ENCODE data around the gene TLX2. TPM values are rescaled to one million over a fixed set of nuclear protein-coding genes. Genes with fewer than 3 reads are reported as not detected.
A peak's percentile ranks its signal among the peaks of the same experiment; 100 is the strongest.
"Not testable (repeated sequence)": the region's sequence is repeated elsewhere in the genome, so short reads cannot be mapped to it uniquely, and the experiment has no call there.

The TLX2 gene
- total RNA-seq, 4 donors from 2014 or later, result not detected

DNA sequence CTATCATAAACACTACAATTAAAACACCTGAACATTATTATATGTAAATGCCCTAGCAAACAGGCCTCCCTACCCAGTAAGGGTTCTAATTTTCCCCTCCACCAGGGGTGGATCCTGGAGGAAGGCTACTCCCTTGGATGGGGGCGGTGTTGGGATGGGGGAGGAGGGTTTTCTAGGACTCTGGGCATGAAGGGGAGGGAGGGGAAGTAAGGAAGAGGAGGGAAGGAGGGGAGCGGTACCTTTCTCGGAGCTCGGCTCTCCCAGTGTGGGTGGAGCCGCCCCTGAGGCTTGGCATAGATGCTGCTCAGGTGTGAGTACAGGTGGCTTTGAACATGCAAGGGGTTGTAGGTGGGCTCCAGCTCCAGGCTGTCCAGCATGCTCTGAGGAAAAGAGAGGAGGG lies 45.7 kb downstream of the TLX2 start:
- intact Hi-C loops (cut with DNase I; ENCODE audit: low total_unique reads), result no loop called here
- no peak overlapping the region for H3K4me3 ChIP-seq (ENCODE audit: low read depth, poor library complexity, severe bottlenecking)
- 30 to 35% methylated on average over 5 of the region's 5 CpGs for WGBS, 2 donors
- DNase-seq (ENCODE audit: low spot score in 2 of 2), result no peak
- TF ChIP-seq POLR2A (IDR thresholded peaks at IDR 0.05), result no peak
- TF ChIP-seq, protein P1, sequence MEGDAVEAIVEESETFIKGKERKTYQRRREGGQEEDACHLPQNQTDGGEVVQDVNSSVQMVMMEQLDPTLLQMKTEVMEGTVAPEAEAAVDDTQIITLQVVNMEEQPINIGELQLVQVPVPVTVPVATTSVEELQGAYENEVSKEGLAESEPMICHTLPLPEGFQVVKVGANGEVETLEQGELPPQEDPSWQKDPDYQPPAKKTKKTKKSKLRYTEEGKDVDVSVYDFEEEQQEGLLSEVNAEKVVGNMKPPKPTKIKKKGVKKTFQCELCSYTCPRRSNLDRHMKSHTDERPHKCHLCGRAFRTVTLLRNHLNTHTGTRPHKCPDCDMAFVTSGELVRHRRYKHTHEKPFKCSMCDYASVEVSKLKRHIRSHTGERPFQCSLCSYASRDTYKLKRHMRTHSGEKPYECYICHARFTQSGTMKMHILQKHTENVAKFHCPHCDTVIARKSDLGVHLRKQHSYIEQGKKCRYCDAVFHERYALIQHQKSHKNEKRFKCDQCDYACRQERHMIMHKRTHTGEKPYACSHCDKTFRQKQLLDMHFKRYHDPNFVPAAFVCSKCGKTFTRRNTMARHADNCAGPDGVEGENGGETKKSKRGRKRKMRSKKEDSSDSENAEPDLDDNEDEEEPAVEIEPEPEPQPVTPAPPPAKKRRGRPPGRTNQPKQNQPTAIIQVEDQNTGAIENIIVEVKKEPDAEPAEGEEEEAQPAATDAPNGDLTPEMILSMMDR (IDR thresholded peaks at IDR 0.05), result no peak

DNA sequence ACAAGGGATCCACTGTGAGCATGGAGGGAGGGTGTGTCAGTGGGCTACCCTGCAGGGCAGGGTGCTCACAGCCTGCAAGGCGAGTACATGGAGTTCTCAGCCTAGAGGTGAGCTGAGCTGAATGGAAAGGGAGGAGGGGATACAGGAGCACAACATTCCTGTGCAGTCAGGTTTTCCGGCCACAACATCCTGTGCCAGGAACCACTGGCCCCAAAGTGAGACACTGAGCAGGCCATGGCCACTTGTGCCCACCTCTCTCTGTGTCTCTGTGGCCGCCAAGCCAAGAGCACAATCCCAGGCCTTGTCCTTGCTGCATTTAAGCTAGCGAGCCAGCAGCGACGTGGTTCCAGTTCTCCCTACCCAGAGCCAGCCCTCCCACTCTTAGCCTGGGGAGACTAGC lies 46.3 kb downstream of the TLX2 start:
- H3K4me3 ChIP-seq (ENCODE audit: low read depth, poor library complexity, severe bottlenecking), result no peak overlapping the region
- intact Hi-C loops (cut with DNase I; ENCODE audit: low total_unique reads), result no loop called here
- no peak for TF ChIP-seq POLR2A (IDR thresholded peaks at IDR 0.05)
- TF ChIP-seq, protein P1 (IDR thresholded peaks at IDR 0.05), result no peak
- DNase-seq (ENCODE audit: low spot score in 2 of 2), result peak in 1 of 2 donors; percentile 70
- 45 to 61% methylated on average over 6 of the region's 6 CpGs for WGBS, 2 donors

DNA sequence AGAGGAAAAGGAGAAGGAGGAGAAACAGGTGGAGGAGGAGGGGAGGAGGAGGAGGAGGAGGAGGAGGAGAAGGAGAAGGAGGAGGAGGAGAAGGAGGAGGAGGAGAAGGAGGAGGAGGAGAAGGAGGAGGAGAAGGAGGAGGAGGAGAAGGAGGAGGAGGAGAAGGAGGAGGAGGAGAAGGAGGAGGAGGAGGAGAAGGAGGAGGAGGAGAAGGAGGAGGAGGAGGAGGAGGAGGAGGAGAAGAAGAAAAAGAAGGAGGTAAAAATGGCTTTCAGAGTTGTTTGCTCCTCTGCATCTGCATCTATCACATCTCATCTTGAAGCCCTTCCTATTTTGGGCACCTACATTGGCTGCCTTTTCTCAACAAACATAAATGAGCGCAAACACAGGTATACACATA lies 46.8 kb downstream of the TLX2 start:
- DNase-seq (ENCODE audit: low spot score in 2 of 2); intact Hi-C loops (cut with DNase I; ENCODE audit: low total_unique reads); H3K4me3 ChIP-seq (ENCODE audit: low read depth, poor library complexity, severe bottlenecking): not testable (repeated sequence)
- 81 to 96% methylated on average over 1 of the region's 1 CpG for WGBS, 2 donors

DNA sequence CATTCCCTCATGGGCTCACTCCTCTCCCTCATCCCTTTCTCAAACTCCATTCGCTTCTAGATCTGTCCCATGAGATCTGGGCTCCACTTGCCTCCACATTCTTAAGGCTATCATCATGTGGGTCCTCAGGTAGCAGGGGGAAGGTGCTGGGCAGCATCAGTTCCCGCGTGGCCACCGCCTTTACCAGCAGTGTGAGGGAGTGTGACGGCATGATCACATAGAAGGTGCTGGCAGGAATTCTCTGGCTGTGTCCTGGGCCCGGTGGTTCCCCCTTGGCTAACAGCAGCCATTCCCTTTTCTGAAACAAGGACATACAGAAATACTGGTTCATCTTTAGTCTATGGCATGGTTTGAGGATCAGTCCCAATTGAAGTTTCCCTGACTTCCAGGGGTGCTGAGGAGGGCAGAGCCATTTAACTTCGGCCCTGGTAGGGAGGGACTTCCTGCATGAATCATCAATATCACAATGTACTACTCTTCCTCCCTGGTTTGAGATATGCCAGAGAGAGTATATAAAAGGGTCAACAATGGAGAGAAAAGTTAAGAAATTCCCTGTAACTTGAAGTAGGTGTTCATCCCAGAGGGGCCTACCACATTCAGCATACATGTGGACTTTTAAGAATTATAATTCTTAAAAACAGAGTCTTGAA lies 48.0 kb downstream of the TLX2 start:
- peak in 1 of 2 donors; percentile 80 for DNase-seq (ENCODE audit: low spot score in 2 of 2)
- 86 to 87% methylated on average over 7 of the region's 7 CpGs for WGBS, 2 donors
- TF ChIP-seq, protein P1 (IDR thresholded peaks at IDR 0.05), result no peak
- no peak for TF ChIP-seq POLR2A (IDR thresholded peaks at IDR 0.05)
- intact Hi-C loops (cut with DNase I; ENCODE audit: low total_unique reads), result no loop called here
- no peak overlapping the region for H3K4me3 ChIP-seq (ENCODE audit: low read depth, poor library complexity, severe bottlenecking)

DNA sequence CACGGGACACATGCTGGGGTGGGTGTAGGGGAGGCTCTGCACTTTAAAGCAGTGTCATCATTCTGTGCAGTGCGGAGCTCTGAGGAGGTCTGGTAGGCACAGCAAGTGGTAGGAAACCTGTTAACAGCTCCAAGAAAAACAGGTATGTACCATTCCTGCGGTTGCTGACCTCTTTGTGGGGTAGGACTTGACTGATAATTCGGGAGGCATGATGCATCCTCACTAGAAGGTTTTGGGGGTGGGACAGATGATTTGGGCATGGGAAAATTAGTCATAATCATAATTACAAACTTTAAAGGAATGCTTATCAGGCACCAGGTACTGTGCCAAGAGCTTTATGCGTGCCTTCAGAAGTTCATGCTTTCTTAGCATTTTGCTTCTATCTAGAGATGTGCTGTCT lies 50.0 kb downstream of the TLX2 start:
- DNase-seq (ENCODE audit: low spot score in 2 of 2), result peak in 1 of 2 donors; percentile 21
- intact Hi-C loops (cut with DNase I; ENCODE audit: low total_unique reads), result no loop called here
- H3K4me3 ChIP-seq (ENCODE audit: low read depth, poor library complexity, severe bottlenecking), result no peak overlapping the region
- 73 to 79% methylated on average over 5 of the region's 5 CpGs for WGBS, 2 donors
- TF ChIP-seq, protein P1 (IDR thresholded peaks at IDR 0.05), result no peak
- TF ChIP-seq POLR2A (IDR thresholded peaks at IDR 0.05), result no peak

DNA sequence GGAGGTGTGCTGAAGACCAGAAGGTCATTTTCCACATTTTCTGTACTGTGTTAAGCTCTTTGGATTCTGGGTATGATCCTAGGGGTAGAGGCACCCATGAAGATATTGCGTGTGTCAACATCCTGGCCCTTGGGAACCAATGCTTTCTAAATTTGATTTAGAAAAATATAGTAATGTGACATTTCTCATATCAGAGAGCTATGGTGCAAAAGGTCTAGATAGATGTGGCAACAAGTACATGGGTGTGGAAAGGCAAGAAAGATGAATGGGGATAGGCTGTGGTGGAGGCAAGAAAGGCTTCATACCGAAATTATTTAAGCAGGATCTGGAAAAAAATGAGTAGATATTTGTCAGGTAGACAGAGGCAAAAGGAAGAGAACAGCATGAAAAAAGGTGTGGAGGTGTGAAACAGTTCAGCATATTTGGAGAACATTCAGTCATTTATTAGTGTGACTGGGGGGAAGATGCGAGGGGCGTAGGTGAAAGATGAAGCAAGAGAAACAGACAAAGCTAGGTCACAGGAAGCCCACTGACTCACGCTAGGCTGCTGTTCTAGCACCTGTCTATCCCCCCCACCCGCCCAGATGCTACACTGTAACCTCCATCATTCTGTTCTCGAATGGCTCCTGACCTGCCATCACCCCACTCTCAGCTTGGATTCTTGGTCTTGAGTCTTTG lies 52.0 kb downstream of the TLX2 start:
- 76 to 80% methylated on average over 7 of the region's 7 CpGs for WGBS, 2 donors
- peak in 1 of 2 donors; percentile 29 for DNase-seq (ENCODE audit: low spot score in 2 of 2)
- intact Hi-C loops (cut with DNase I; ENCODE audit: low total_unique reads), result no loop called here
- TF ChIP-seq, protein P1 (IDR thresholded peaks at IDR 0.05), result no peak
- no peak for TF ChIP-seq POLR2A (IDR thresholded peaks at IDR 0.05)
- H3K4me3 ChIP-seq (ENCODE audit: low read depth, poor library complexity, severe bottlenecking), result no peak overlapping the region

All from lower leg skin (tissue), 4 donors.